ENCODE results near the gene TOR1AIP1.

TOR1AIP1 gene

DNA sequence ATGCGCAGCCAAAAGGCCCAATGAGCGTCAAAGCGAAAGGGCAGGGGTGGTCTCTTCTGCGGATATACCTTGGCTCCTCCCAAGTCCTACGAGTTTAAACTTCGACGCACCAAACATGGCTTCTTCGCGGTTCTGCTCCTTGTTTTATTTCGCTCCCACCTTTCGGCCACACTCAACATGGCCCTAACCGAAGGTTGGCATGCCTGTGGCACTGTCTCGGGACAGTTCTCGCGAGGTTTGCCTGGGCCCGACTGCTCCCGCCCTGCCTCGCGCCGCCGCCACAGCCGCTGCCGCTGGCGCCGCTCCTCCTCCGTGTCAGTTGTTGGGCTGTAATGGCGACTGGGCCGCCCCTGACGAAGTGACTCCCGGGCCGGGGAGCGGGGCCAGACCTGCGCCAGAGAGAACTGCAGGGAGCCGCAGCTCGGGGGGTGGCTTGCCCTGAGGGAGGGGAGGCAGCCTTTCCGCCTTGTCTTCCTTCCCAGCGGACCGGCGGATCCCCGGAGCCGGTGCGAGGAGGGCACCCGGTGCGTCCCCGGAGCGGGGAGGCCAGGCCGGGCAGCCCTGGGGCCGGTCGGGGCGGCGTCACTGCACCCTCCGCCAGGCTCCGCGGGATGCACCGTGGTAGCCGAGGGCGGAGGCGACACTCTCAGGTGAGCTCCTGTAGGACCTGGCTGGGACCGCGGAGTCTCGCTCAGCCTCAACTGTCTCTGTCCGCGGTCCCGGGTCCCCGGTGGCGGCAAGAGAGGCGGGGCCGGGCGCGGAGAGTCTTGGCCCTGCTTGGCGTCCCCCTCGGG, 72.6 kb downstream of the TOR1AIP1 start, which contains the start of gene CEP350 (continued):
- TF ChIP-seq ZSCAN5A (tag by site-specific recombination; IDR thresholded peaks at IDR 0.05) (0 out of 2 replicates have a peak, but pooled peaks have one; percentile 40), ZSCAN18 (tag by site-specific recombination; IDR thresholded peaks at IDR 0.05) (0 out of 2 replicates have a peak, but pooled peaks have one; percentile 16), ZNF423 (tag by site-specific recombination; IDR thresholded peaks at IDR 0.05) (no peak), ZNF548 (tag by site-specific recombination; IDR thresholded peaks at IDR 0.05) (no peak), ZIC2 (tag by site-specific recombination; IDR thresholded peaks at IDR 0.05) (peak; percentile 32; the same call in 1 of the 2 replicates), ZNF391 (tag by site-specific recombination; IDR thresholded peaks at IDR 0.05; ENCODE audit: borderline replicate concordance, low read depth) (peak; percentile 76; the same call in 1 of the 2 replicates), KLF1 (tag by site-specific recombination; IDR thresholded peaks at IDR 0.05) (peak; percentile 22; the same call in 1 of the 2 replicates), KLF8 (tag by site-specific recombination; IDR thresholded peaks at IDR 0.05) (peak; percentile 93), WT1 (tag by site-specific recombination; IDR thresholded peaks at IDR 0.05) (peak; percentile 20; the same call in 1 of the 2 replicates), AEBP2 (tag by site-specific recombination; IDR thresholded peaks at IDR 0.05; ENCODE audit: borderline replicate concordance) (0 out of 2 replicates have a peak, but pooled peaks have one; percentile 7), ZNF335 (tag by site-specific recombination; conservative IDR thresholded peaks at IDR 0.05) (peak; percentile 82), MZF1 (tag by site-specific recombination; IDR thresholded peaks at IDR 0.05; ENCODE audit: borderline replicate concordance) (peak; percentile 29; the same call in 1 of the 2 replicates), ZNF610 (tag by site-specific recombination; IDR thresholded peaks at IDR 0.05; ENCODE audit: borderline replicate concordance) (peak; percentile 99), ZNF501 (tag by site-specific recombination; IDR thresholded peaks at IDR 0.05) (peak; percentile 65), SP3 (tag by site-specific recombination; IDR thresholded peaks at IDR 0.05) (peak; percentile 95), HOXC10 (CRISPR knock-in tag; IDR thresholded peaks at IDR 0.05) (0 out of 2 replicates have a peak, but pooled peaks have one; percentile 80), YY1 (tag by site-specific recombination; IDR thresholded peaks at IDR 0.05) (peak; percentile 99), ZNF473 (tag by site-specific recombination; IDR thresholded peaks at IDR 0.05) (no peak), ZBTB11 (tag by site-specific recombination; conservative IDR thresholded peaks at IDR 0.05; ENCODE audit: low read depth) (peak; percentile 65), FEZF1 (tag by site-specific recombination; IDR thresholded peaks at IDR 0.05) (peak; percentile 92; the same call in 1 of the 2 replicates)
- TF ChIP-seq, protein P1, sequence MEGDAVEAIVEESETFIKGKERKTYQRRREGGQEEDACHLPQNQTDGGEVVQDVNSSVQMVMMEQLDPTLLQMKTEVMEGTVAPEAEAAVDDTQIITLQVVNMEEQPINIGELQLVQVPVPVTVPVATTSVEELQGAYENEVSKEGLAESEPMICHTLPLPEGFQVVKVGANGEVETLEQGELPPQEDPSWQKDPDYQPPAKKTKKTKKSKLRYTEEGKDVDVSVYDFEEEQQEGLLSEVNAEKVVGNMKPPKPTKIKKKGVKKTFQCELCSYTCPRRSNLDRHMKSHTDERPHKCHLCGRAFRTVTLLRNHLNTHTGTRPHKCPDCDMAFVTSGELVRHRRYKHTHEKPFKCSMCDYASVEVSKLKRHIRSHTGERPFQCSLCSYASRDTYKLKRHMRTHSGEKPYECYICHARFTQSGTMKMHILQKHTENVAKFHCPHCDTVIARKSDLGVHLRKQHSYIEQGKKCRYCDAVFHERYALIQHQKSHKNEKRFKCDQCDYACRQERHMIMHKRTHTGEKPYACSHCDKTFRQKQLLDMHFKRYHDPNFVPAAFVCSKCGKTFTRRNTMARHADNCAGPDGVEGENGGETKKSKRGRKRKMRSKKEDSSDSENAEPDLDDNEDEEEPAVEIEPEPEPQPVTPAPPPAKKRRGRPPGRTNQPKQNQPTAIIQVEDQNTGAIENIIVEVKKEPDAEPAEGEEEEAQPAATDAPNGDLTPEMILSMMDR (tag by site-specific recombination; IDR thresholded peaks at IDR 0.05) = peak; percentile 70
- TF ChIP-seq, protein P2, sequence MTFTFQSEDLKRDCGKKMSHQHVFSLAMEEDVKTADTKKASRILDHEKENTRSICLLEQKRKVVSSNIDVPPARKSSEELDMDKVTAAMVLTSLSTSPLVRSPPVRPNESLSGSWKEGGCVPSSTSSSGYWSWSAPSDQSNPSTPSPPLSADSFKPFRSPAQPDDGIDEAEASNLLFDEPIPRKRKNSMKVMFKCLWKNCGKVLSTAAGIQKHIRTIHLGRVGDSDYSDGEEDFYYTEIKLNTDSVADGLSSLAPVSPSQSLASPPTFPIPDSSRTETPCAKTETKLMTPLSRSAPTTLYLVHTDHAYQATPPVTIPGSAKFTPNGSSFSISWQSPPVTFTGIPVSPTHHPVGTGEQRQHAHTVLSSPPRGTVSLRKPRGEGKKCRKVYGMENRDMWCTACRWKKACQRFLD (tag by site-specific recombination; IDR thresholded peaks at IDR 0.05) = 0 out of 2 replicates have a peak, but pooled peaks have one; percentile 51
- TF ChIP-seq, protein P3, sequence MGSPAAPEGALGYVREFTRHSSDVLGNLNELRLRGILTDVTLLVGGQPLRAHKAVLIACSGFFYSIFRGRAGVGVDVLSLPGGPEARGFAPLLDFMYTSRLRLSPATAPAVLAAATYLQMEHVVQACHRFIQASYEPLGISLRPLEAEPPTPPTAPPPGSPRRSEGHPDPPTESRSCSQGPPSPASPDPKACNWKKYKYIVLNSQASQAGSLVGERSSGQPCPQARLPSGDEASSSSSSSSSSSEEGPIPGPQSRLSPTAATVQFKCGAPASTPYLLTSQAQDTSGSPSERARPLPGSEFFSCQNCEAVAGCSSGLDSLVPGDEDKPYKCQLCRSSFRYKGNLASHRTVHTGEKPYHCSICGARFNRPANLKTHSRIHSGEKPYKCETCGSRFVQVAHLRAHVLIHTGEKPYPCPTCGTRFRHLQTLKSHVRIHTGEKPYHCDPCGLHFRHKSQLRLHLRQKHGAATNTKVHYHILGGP (tag by site-specific recombination; IDR thresholded peaks at IDR 0.05) = no peak
- TF ChIP-seq, protein P4, sequence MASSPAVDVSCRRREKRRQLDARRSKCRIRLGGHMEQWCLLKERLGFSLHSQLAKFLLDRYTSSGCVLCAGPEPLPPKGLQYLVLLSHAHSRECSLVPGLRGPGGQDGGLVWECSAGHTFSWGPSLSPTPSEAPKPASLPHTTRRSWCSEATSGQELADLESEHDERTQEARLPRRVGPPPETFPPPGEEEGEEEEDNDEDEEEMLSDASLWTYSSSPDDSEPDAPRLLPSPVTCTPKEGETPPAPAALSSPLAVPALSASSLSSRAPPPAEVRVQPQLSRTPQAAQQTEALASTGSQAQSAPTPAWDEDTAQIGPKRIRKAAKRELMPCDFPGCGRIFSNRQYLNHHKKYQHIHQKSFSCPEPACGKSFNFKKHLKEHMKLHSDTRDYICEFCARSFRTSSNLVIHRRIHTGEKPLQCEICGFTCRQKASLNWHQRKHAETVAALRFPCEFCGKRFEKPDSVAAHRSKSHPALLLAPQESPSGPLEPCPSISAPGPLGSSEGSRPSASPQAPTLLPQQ (tag by site-specific recombination; IDR thresholded peaks at IDR 0.05) = peak; percentile 9; the same call in 1 of the 2 replicates

Measured in HEK293 (cell line).